GM12878 (cell line): ENCODE measurements around the gene GRIK4.

Experiments used
- JUND ChIP-seq: IDR thresholded peaks from 2 replicates; pipeline ENCODE4 v1.6.1; 2012; ENCODE audit warnings: low read depth, mild to moderate bottlenecking, low read length, improper control_type of control experiment, moderate library complexity
- KDM1A ChIP-seq: fragments of 200-600 bp; sonication (generic); IDR thresholded peaks from 2 replicates; pipeline ENCODE4 v1.6.1; 2016; ENCODE audit warnings: borderline replicate concordance
- RELA ChIP-seq: fragments of 450-650 bp; IDR thresholded peaks from 2 replicates; pipeline ENCODE4 v1.8.0; 2014; ENCODE audit warnings: borderline replicate concordance; ENCODE audit not compliant: partially characterized antibody
- TF ChIP-seq, protein P1 (sequence below), 3 experiments: IDR thresholded peaks in 2 of 3; conservative IDR thresholded peaks in 1 of 3; 2 replicates each; pipeline ENCODE4 v1.5.1; 2011; ENCODE audit warnings: low read depth in 3 of 3, low read length in 3 of 3, mild to moderate bottlenecking in 3 of 3, control low read depth in 2 of 3, moderate library complexity in 2 of 3, inconsistent platforms in 1 of 3, mixed read lengths in 1 of 3; ENCODE audit not compliant: control insufficient read depth in 2 of 3, insufficient read depth in 1 of 3; ENCODE audit errors: extremely low read depth in 1 of 3

DNA sequence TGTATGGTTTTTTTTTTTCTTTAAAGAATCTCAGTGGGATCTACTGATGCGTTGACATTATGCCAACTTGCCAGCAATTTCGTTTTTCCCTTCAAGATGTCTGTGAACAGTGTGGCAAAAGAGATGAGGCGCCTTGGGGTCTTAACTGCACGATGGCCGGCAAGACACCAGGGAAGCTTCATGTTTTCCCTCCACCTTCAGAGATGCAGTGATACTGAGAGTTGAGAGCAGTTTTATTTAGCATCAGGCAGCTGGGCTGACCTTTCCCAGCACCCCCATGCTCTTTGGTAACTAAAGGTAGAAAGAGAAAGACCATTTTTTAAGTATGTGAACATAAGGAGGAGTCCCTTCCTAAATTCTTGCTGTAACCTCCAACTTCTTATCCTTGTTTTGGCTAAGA is 11.7 kb upstream of the GRIK4 start:
- TF ChIP-seq RELA (no peak), KDM1A (no peak), JUND (no peak)
- TF ChIP-seq, protein P1, sequence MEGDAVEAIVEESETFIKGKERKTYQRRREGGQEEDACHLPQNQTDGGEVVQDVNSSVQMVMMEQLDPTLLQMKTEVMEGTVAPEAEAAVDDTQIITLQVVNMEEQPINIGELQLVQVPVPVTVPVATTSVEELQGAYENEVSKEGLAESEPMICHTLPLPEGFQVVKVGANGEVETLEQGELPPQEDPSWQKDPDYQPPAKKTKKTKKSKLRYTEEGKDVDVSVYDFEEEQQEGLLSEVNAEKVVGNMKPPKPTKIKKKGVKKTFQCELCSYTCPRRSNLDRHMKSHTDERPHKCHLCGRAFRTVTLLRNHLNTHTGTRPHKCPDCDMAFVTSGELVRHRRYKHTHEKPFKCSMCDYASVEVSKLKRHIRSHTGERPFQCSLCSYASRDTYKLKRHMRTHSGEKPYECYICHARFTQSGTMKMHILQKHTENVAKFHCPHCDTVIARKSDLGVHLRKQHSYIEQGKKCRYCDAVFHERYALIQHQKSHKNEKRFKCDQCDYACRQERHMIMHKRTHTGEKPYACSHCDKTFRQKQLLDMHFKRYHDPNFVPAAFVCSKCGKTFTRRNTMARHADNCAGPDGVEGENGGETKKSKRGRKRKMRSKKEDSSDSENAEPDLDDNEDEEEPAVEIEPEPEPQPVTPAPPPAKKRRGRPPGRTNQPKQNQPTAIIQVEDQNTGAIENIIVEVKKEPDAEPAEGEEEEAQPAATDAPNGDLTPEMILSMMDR (IDR thresholded peaks at IDR 0.05 in 2 of 3, conservative IDR thresholded peaks at IDR 0.05 in 1 of 3; ENCODE audit: control insufficient read depth in 2 of 3, extremely low read depth in 1 of 3, insufficient read depth in 1 of 3, low read depth in 3 of 3, low read length in 3 of 3) = no peak
